ENCODE data around the gene SPTLC2.

- no peak for TF ChIP-seq POLR2A (IDR thresholded peaks at IDR 0.05)
- TF ChIP-seq CTCF (IDR thresholded peaks at IDR 0.05) = no peak
- no peak for TF ChIP-seq EP300 (IDR thresholded peaks at IDR 0.05)
Measured at GRCh38 chr14:77549451-77549850, 67.0 kb downstream of the SPTLC2 start.

Data from ovary (tissue), 3 donors.